ENCODE data around the gene CSK. TPM values are rescaled to one million over a fixed set of nuclear protein-coding genes. Genes with fewer than 3 reads are reported as not detected.

The CSK gene
- total and polyA plus RNA-seq, 2 donors (not counting 1 experiment from before 2014, with no cell fraction given) = 325 to 651 TPM

GRCh38 chr15:74830868-74831267 lies 49.0 kb downstream of the CSK start:
- TF ChIP-seq EZH2 (IDR thresholded peaks at IDR 0.05; ENCODE audit: borderline replicate concordance, insufficient read depth, low read depth, low read length, poor library complexity, severe bottlenecking) (no peak), CTCF (IDR thresholded peaks at IDR 0.05) (no peak)
- Histone ChIP-seq H3K36me3 (replicated peaks in 1 of 2; ENCODE audit: control extremely low read depth in 1 of 2, control insufficient read depth in 1 of 2, extremely low read depth in 1 of 2, insufficient read depth in 2 of 2, low read length in 1 of 2) (no peaks in the 10 kb centered on the region), H3K4me3 (ENCODE audit: control extremely low read depth in 1 of 5, extremely low read depth in 1 of 5, insufficient read depth in 1 of 5, low read depth in 2 of 5, low read length in 4 of 5) (no peak overlapping the region), H3K27ac (ENCODE audit: low read length in 2 of 2) (no peak overlapping the region), H2AFZ (ENCODE audit: insufficient read depth, low read depth, low read length, poor library complexity, severe bottlenecking) (no peak overlapping the region), H3K9ac (ENCODE audit: low read length) (no peak overlapping the region), H3K9me3 (ENCODE audit: control extremely low read depth in 1 of 3, control insufficient read depth in 2 of 3, insufficient read depth in 1 of 3, low read length in 2 of 3) (peaks cover 0 to 16% (median 0%) of the 10 kb centered on the region in 3 donors), H3K79me2 (ENCODE audit: control insufficient read depth, insufficient read depth, low read length) (no peaks in the 10 kb centered on the region), H3K27me3 (replicated peaks in 1 of 4; ENCODE audit: control extremely low read depth in 1 of 4, control insufficient read depth in 3 of 4, insufficient read depth in 4 of 4, low read length in 3 of 4) (peaks cover 0 to 35% (median 13%) of the 10 kb centered on the region in 4 experiments), H3K4me1 (ENCODE audit: control insufficient read depth in 2 of 2, insufficient read depth in 2 of 2, low read length in 2 of 2) (peaks cover 5 to 19% of the 10 kb centered on the region in 2 donors), H4K20me1 (ENCODE audit: control insufficient read depth, insufficient read depth, low read length, poor library complexity, severe bottlenecking) (peaks cover 4% of the 10 kb centered on the region), H3K4me2 (replicated peaks; ENCODE audit: low read depth, low read length, poor library complexity, severe bottlenecking) (no peak overlapping the region)
- 93% methylated on average over 5 of the region's 5 CpGs for whole genome bisulfite sequencing (ENCODE audit: insufficient coverage)
- POLR2A ChIA-PET = no interaction called here
- DNase-seq (no peak), ATAC-seq (ENCODE audit: low read depth) (no peak)
- CTCF ChIA-PET = interaction anchor here (6.6 kb wide), 1 partner anchor 61 kb away, joined by 46 read pairs; no protein-coding TSS in a partner anchor
- no peaks in the 10 kb centered on the region for H3K9me3 Mint-ChIP-seq (ENCODE audit: insufficient read depth)
- H3K27ac Mint-ChIP-seq = no peak overlapping the region
- H3K27me3 Mint-ChIP-seq = peaks cover 24% of the 10 kb centered on the region
- peaks cover 8% of the 10 kb centered on the region for H3K4me1 Mint-ChIP-seq
- H3K4me3 Mint-ChIP-seq = no peak overlapping the region
- intact Hi-C loops (cut with micrococcal nuclease) = no loop called here

GRCh38 chr15:74831813-74832495 lies 50.1 kb downstream of the CSK start:
- no peak for ATAC-seq (ENCODE audit: low read depth)
- Mint-ChIP-seq H3K9me3 (ENCODE audit: insufficient read depth) (no peaks in the 10 kb centered on the region), H3K4me3 (no peak overlapping the region), H3K4me1 (peaks cover 8% of the 10 kb centered on the region), H3K27ac (no peak overlapping the region), H3K27me3 (peaks cover 24% of the 10 kb centered on the region)
- Histone ChIP-seq H3K79me2 (ENCODE audit: control insufficient read depth, insufficient read depth, low read length) (no peaks in the 10 kb centered on the region), H3K4me2 (replicated peaks; ENCODE audit: low read depth, low read length, poor library complexity, severe bottlenecking) (no peak overlapping the region), H3K9ac (ENCODE audit: low read length) (no peak overlapping the region), H3K27me3 (replicated peaks in 1 of 4; ENCODE audit: control extremely low read depth in 1 of 4, control insufficient read depth in 3 of 4, insufficient read depth in 4 of 4, low read length in 3 of 4) (peaks cover 0 to 25% (median 11%) of the 10 kb centered on the region in 4 experiments), H4K20me1 (ENCODE audit: control insufficient read depth, insufficient read depth, low read length, poor library complexity, severe bottlenecking) (no peaks in the 10 kb centered on the region), H3K9me3 (ENCODE audit: control extremely low read depth in 1 of 3, control insufficient read depth in 2 of 3, insufficient read depth in 1 of 3, low read length in 2 of 3) (peaks cover 0 to 11% (median 0%) of the 10 kb centered on the region in 3 donors), H3K27ac (ENCODE audit: low read length in 2 of 2) (no peak overlapping the region), H3K4me1 (ENCODE audit: control insufficient read depth in 2 of 2, insufficient read depth in 2 of 2, low read length in 2 of 2) (peaks cover under 1 to 15% of the 10 kb centered on the region in 2 donors), H3K36me3 (replicated peaks in 1 of 2; ENCODE audit: control extremely low read depth in 1 of 2, control insufficient read depth in 1 of 2, extremely low read depth in 1 of 2, insufficient read depth in 2 of 2, low read length in 1 of 2) (peaks cover 0 to 2% of the 10 kb centered on the region in 2 experiments), H2AFZ (ENCODE audit: insufficient read depth, low read depth, low read length, poor library complexity, severe bottlenecking) (no peak overlapping the region), H3K4me3 (ENCODE audit: control extremely low read depth in 1 of 5, extremely low read depth in 1 of 5, insufficient read depth in 1 of 5, low read depth in 2 of 5, low read length in 4 of 5) (no peak overlapping the region)
- intact Hi-C loops (cut with micrococcal nuclease) = no loop called here
- 94% methylated on average over 10 of the region's 15 CpGs for WGBS (ENCODE audit: insufficient coverage)
- no peak for TF ChIP-seq CTCF (IDR thresholded peaks at IDR 0.05)
- no peak for TF ChIP-seq EZH2 (IDR thresholded peaks at IDR 0.05; ENCODE audit: borderline replicate concordance, insufficient read depth, low read depth, low read length, poor library complexity, severe bottlenecking)
- DNase-seq = no peak
- ChIA-PET POLR2A (no interaction called here), CTCF (interaction anchor here (6.6 kb wide), 1 partner anchor 62 kb away, joined by 46 read pairs; no protein-coding TSS in a partner anchor)

All from B cell (primary cell).